Panc1 (cell line): Measurements from ENCODE around the gene MACROD2.

Experiments used
- POLR2AphosphoS5 ChIP-seq: IDR thresholded peaks from 2 replicates; pipeline ENCODE4 v1.6.1; 2012; ENCODE audit warnings: mild to moderate bottlenecking, low read depth, low read length, moderate library complexity
- SIN3A ChIP-seq: IDR thresholded peaks from 2 replicates; pipeline ENCODE4 v1.6.1; 2012; ENCODE audit warnings: low read depth, mild to moderate bottlenecking, low read length, moderate library complexity, borderline replicate concordance; ENCODE audit not compliant: insufficient read depth
- TCF7L2 ChIP-seq: IDR thresholded peaks from 2 replicates; pipeline ENCODE4 v1.6.1; 2011; ENCODE audit warnings: mild to moderate bottlenecking, low read depth, low read length, inconsistent platforms
- TF ChIP-seq, protein P1 (sequence below): fragments of 450-650 bp; IDR thresholded peaks from 2 replicates; pipeline ENCODE4 v1.5.1; 2017; ENCODE audit warnings: mild to moderate bottlenecking

DNA sequence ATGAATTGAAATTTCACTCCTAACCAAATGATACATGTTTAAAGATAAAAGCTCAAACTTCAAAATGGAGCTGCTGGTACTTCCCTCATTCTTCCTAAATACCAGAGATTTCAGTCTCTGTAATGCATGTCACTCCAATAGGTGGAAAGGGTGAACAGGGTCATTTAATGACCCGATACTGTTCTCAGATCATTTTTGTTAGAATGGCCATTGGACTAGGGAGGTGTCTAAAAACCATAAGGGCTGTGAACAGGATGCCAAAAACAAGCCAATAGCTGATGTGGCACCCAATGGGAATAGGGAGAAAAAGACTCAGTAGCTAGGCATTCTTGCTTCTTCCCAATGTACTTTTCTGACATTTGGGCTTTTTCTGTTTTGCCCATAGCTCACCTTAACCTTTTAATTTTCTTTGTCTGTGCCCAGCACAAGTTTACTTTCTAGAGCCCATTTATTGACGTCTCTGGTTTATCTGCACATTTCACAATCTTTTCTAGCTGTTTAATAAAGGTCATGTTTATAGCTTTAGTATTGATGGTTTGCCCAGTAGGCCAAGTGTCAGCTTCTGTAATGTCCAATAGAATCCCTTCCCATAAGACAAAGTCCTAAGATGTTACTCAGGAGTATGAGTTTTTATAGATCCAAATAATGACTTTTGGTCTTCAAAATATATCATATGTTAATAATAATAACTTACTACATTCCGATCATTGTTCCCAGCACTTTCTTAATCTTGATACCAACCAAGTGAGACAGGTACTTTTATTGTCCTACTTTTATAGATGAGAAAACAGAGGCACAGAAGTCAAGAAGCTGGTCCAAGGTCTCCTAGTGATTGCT lies 366.4 kb downstream of the MACROD2 start:
- TF ChIP-seq, protein P1, sequence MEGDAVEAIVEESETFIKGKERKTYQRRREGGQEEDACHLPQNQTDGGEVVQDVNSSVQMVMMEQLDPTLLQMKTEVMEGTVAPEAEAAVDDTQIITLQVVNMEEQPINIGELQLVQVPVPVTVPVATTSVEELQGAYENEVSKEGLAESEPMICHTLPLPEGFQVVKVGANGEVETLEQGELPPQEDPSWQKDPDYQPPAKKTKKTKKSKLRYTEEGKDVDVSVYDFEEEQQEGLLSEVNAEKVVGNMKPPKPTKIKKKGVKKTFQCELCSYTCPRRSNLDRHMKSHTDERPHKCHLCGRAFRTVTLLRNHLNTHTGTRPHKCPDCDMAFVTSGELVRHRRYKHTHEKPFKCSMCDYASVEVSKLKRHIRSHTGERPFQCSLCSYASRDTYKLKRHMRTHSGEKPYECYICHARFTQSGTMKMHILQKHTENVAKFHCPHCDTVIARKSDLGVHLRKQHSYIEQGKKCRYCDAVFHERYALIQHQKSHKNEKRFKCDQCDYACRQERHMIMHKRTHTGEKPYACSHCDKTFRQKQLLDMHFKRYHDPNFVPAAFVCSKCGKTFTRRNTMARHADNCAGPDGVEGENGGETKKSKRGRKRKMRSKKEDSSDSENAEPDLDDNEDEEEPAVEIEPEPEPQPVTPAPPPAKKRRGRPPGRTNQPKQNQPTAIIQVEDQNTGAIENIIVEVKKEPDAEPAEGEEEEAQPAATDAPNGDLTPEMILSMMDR, result no peak
- no peak for TF ChIP-seq POLR2AphosphoS5
- TF ChIP-seq SIN3A, result no peak
- TF ChIP-seq TCF7L2, result no peak
